Measurements from ENCODE around the gene NEK5. TPM values are rescaled to one million over a fixed set of nuclear protein-coding genes. Genes with fewer than 3 reads are reported as not detected.

Gene NEK5
- total RNA-seq, 1 experiment from 2014 or later: not detected

DNA sequence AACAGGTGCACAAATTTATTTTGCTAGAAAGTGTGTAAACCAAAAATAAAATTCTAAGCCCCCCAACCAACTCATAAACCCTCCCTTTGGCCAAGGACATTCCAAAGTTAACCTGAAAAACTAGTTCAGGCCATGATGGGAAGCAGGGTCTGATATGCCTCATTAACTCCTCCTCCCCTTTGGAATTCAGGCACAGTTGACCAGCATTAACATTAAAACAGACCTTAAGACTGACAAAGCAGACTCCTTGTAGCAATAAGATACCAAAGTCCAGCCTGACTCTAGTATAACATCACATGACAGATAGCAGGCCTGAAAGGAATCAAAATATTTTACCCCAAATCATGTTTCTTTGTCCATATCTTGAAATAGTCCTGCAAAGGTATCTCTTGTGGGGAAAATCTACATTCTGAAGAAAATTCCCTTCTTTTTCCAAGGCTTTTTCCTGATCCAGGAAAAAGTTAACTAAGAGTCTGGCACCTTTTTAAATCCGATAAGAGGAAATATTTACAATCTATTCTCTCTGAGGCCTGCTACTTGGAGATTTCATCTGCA is 19.7 kb downstream of the NEK5 start:
- H3K36me3 ChIP-seq (ENCODE audit: low read depth): no peaks in the 10 kb centered on the region
- H3K27me3 ChIP-seq (ENCODE audit: insufficient read depth, low read depth): no peaks in the 10 kb centered on the region; the same call in 1 of the 2 replicates
- intact Hi-C loops (cut with micrococcal nuclease; ENCODE audit: unreplicated experiment): no loop called here
- CTCF ChIA-PET: no interaction called here
- peaks cover 1% of the 10 kb centered on the region; the same call in 1 of the 2 replicates for H3K9me2 ChIP-seq (ENCODE audit: insufficient read depth)
- no peaks in the 10 kb centered on the region for H3F3A ChIP-seq (ENCODE audit: insufficient read depth, low read depth)
- POLR2A ChIA-PET (ENCODE audit: unreplicated experiment): no interaction called here
- H3K27ac ChIP-seq: no peak overlapping the region
- no peak overlapping the region for H3K4me3 ChIP-seq
- no peaks in the 10 kb centered on the region for H3K9me3 ChIP-seq (ENCODE audit: insufficient read depth, low read depth)
- no peak for DNase-seq
- no peak overlapping the region for H3K4me2 ChIP-seq
- H3K4me1 ChIP-seq (replicated peaks; ENCODE audit: insufficient read depth): peaks cover 8% of the 10 kb centered on the region
- H4K20me1 ChIP-seq (ENCODE audit: insufficient read depth): no peaks in the 10 kb centered on the region
- BruUV-seq (replicated peaks): no TSS peak
- no peak for TF ChIP-seq EZH2 (IDR thresholded peaks at IDR 0.05; ENCODE audit: low read depth)
- no peak for TF ChIP-seq CTCF (conservative IDR thresholded peaks at IDR 0.05)
- H3K79me2 ChIP-seq (ENCODE audit: low read depth): no peaks in the 10 kb centered on the region
- no peak overlapping the region for H2AFZ ChIP-seq

DNA sequence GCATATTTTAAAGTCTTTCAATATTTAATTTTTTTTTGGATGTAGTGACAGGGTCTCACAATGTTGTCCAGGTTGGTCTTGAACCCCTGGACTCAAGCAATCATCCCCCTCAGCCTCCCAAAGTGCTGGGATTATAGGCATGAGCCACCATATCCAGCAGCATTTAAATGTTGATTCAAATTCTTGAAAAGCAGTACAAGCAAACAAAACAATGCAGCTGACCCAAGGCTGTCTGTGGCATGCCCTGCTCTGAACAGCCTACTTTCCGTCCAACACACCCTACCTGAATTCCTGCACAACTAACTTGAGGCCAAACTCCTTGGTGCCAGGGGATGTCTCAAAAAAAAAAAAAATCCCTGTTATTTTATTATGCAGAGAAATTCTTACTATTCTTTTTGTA is 23.0 kb downstream of the NEK5 start:
- CTCF ChIA-PET: interaction anchor here (0.6 kb wide), 1 partner anchor 291 kb away, joined by 3 read pairs; no protein-coding TSS in a partner anchor
- intact Hi-C loops (cut with micrococcal nuclease; ENCODE audit: unreplicated experiment): no loop called here
- BruUV-seq (replicated peaks): no TSS peak

GRCh38 chr13:52104624-52105023 is 24.2 kb downstream of the NEK5 start:
- no peak overlapping the region for H3K4me3 ChIP-seq

More for the DNA sequence above, 23.0 kb downstream of the NEK5 start:
- TF ChIP-seq CTCF (conservative IDR thresholded peaks at IDR 0.05) (no peak), EZH2 (IDR thresholded peaks at IDR 0.05; ENCODE audit: low read depth) (no peak)
- Histone ChIP-seq H3K4me3 (no peak overlapping the region), H3K4me1 (replicated peaks; ENCODE audit: insufficient read depth) (peaks cover 10% of the 10 kb centered on the region), H3K36me3 (ENCODE audit: low read depth) (no peaks in the 10 kb centered on the region), H3K27me3 (ENCODE audit: insufficient read depth, low read depth) (no peaks in the 10 kb centered on the region), H3K27ac (no peak overlapping the region), H3F3A (ENCODE audit: insufficient read depth, low read depth) (no peaks in the 10 kb centered on the region), H2AFZ (no peak overlapping the region), H3K9me3 (ENCODE audit: insufficient read depth, low read depth) (no peaks in the 10 kb centered on the region), H4K20me1 (ENCODE audit: insufficient read depth) (no peaks in the 10 kb centered on the region), H3K9me2 (ENCODE audit: insufficient read depth) (peaks cover 4% of the 10 kb centered on the region; the same call in 1 of the 2 replicates), H3K4me2 (no peak overlapping the region), H3K79me2 (ENCODE audit: low read depth) (no peaks in the 10 kb centered on the region)
- POLR2A ChIA-PET (ENCODE audit: unreplicated experiment): no interaction called here
- DNase-seq: no peak

More at GRCh38 chr13:52104624-52105023, 24.2 kb downstream of the NEK5 start:
- Histone ChIP-seq H3K79me2 (ENCODE audit: low read depth) (no peaks in the 10 kb centered on the region), H3K9me3 (ENCODE audit: insufficient read depth, low read depth) (no peaks in the 10 kb centered on the region), H3K27me3 (ENCODE audit: insufficient read depth, low read depth) (no peaks in the 10 kb centered on the region), H2AFZ (peak overlapping the region; percentile 73; the same call in 1 of the 2 replicates), H4K20me1 (ENCODE audit: insufficient read depth) (no peaks in the 10 kb centered on the region), H3K4me1 (replicated peaks; ENCODE audit: insufficient read depth) (peaks cover 10% of the 10 kb centered on the region), H3K27ac (peak overlapping the region; percentile 49), H3K36me3 (ENCODE audit: low read depth) (no peaks in the 10 kb centered on the region), H3K9me2 (ENCODE audit: insufficient read depth) (peaks cover 4% of the 10 kb centered on the region; the same call in 1 of the 2 replicates), H3F3A (ENCODE audit: insufficient read depth, low read depth) (no peaks in the 10 kb centered on the region), H3K4me2 (peak overlapping the region; percentile 32; the same call in 1 of the 2 replicates)
- CTCF ChIA-PET: no interaction called here
- no TSS peak for BruUV-seq (replicated peaks)
- POLR2A ChIA-PET (ENCODE audit: unreplicated experiment): interaction anchor here (0.7 kb wide), 1 partner anchor 547 kb away, joined by 4 read pairs; no protein-coding TSS in a partner anchor
- intact Hi-C loops (cut with micrococcal nuclease; ENCODE audit: unreplicated experiment): no loop called here
- DNase-seq: no peak
- TF ChIP-seq CTCF (conservative IDR thresholded peaks at IDR 0.05) (no peak), EZH2 (IDR thresholded peaks at IDR 0.05; ENCODE audit: low read depth) (no peak)
